ENCODE measurements around the gene AGBL4.

DNA sequence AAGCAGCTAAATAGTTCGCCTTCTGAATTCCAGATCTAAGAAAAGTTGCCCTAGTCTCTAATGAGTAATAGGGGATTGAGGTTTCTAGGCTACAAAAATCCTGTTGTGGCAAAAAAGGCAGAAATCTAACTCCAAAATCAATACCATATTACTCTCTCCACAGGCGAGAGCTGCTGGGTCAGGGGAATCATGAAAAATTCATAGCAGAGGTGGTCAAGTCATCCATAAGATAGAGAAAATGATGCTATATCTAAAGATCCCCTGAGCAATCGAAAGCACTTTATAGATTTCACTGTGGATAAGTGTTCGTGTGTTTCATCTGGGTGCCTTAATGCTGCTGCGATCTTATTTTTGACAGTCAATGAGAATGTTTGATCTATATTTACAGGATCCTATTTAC, 417.7 kb downstream of the AGBL4 start:
- TF ChIP-seq CTCF (conservative IDR thresholded peaks at IDR 0.05 in 1 of 2, IDR thresholded peaks at IDR 0.05 in 1 of 2; ENCODE audit: extremely low read depth in 1 of 2, insufficient read depth in 1 of 2, low read depth in 1 of 2, low read length in 2 of 2): no peak
- no peak for TF ChIP-seq EZH2 (IDR thresholded peaks at IDR 0.05; ENCODE audit: borderline replicate concordance, low read length)

All from mammary epithelial cell (primary cell).